Measurements from ENCODE around the gene TRIM75. TPM values are rescaled to one million over a fixed set of nuclear protein-coding genes. Genes with fewer than 3 reads are reported as not detected.

TRIM75 gene
- total RNA-seq, 2 donors from 2014 or later: not detected

DNA sequence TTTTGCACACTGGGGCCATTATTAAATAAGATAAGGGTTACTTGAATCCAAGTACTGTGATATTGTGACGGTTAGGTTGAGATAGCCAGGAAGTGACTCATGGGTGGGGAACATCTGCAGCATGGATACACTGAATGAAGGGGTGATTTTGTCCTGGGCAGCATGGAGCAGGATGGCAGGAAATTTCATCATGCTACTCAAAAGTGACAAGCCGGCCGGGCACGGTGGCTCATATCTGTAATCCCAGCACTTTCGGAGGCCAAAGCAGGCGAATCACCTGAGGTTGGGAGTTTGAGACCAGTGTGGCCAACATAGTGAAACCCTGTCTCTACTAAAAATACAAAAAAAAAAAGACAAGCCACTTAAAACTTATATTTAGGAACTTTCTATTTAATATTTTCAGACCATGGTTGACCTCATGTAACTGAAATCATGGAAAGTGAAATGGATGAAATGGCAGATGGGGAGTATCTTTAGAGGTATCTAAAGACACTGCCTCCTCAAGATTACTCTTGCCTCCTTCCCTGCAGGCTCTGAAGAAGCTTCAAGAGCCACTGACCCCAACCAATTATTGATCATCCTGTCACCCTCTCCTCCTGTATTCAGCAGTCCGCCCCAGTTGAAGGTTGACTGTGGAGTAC, 25.8 kb upstream of the TRIM75 start:
- Histone ChIP-seq H3K9me3 (no peaks in the 10 kb centered on the region), H3K4me1 (no peaks in the 10 kb centered on the region), H3K36me3 (no peaks in the 10 kb centered on the region), H3K27ac (no peak overlapping the region), H3K27me3 (no peaks in the 10 kb centered on the region), H3K9ac (ENCODE audit: low read depth in 2 of 2, low read length in 2 of 2) (no peak overlapping the region), H3K4me3 (no peak overlapping the region)
- DNase-seq: no peak
- no peak for TF ChIP-seq CTCF (IDR thresholded peaks at IDR 0.05)
- intact Hi-C loops (cut with DNase I): no loop called here

- H3K4me1 ChIP-seq: no peaks in the 10 kb centered on the region
- no peaks in the 10 kb centered on the region for H3K36me3 ChIP-seq
- no peak for DNase-seq
- H3K4me3 ChIP-seq: no peak within 1 kb of the TSS
- H3K27ac ChIP-seq: no peak within 1 kb of the TSS
- intact Hi-C loops (cut with DNase I): no loop called here
- H3K9me3 ChIP-seq: no peaks in the 10 kb centered on the region
- TF ChIP-seq CTCF (IDR thresholded peaks at IDR 0.05): no peak
- no peak within 1 kb of the TSS for H3K9ac ChIP-seq (ENCODE audit: low read depth in 2 of 2, low read length in 2 of 2)
- no peaks in the 10 kb centered on the region for H3K27me3 ChIP-seq
Measured at GRCh38 chr4:165031436-165032211, 22.0 kb upstream of the TRIM75 start, which contains the start of gene TRIM60. TRIM60 (plus strand) TSS chr4:165031999; CDS start chr4:165040073, 8,074 bp downstream.

DNA sequence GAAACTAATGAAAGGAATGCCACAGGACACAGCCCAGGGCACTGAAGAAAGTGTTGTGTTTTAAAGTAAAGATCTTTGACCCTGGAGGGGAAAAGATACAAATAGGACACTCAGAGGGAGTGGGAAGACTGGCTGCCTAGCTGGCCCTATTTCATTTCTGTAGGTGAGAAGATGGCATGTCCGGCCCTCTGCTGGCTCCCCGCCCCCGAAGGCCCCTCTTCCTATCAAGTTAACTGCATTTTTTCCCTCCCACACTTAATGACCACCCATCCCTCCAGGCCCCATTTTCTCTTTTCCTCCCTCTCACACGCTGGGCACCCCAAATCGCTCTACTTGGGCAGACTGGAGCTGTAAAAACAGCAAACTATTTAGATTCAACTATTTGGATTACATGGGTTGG, 5.5 kb upstream of the TRIM75 start:
- no peak for DNase-seq

GRCh38 chr4:165052627-165053026, 1.0 kb upstream of the TRIM75 start:
- DNase-seq: no peak
- intact Hi-C loops (cut with DNase I): no loop called here
- TF ChIP-seq CTCF (IDR thresholded peaks at IDR 0.05): no peak

More for the DNA sequence above, 5.5 kb upstream of the TRIM75 start:
- no peaks in the 10 kb centered on the region for H3K4me1 ChIP-seq
- H3K4me3 ChIP-seq: no peak overlapping the region
- no peak overlapping the region for H3K27ac ChIP-seq
- H3K9ac ChIP-seq (ENCODE audit: low read depth in 2 of 2, low read length in 2 of 2): no peak overlapping the region
- TF ChIP-seq CTCF (IDR thresholded peaks at IDR 0.05): no peak
- intact Hi-C loops (cut with DNase I): no loop called here
- H3K9me3 ChIP-seq: no peaks in the 10 kb centered on the region
- no peaks in the 10 kb centered on the region for H3K27me3 ChIP-seq
- H3K36me3 ChIP-seq: no peaks in the 10 kb centered on the region

DNA sequence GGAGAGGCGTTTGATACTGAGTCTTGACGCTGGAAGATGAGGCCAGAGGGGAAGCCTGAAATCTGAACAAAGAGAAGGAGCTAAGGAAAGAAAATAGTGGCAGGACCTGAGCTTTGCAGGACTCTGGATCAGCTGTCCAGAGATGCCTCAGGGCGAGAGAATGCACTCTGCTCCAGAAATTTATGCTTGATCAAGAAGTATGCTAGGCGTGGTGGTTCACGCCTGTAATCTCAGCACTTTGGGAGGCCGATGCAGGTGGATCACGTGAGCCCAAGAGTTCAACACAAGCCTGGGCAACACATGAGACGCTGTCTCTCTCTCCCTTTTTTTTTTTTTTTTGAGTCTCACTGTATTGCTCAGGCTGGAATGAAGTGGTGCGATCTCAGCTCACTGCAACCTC, 1.9 kb downstream of the TRIM75 start:
- intact Hi-C loops (cut with DNase I): no loop called here
- no peaks in the 10 kb centered on the region for H3K36me3 ChIP-seq
- no peak overlapping the region for H3K9ac ChIP-seq (ENCODE audit: low read depth in 2 of 2, low read length in 2 of 2)
- no peak for TF ChIP-seq CTCF (IDR thresholded peaks at IDR 0.05)
- no peaks in the 10 kb centered on the region for H3K27me3 ChIP-seq
- H3K9me3 ChIP-seq: no peaks in the 10 kb centered on the region
- no peak overlapping the region for H3K27ac ChIP-seq
- no peak for DNase-seq
- no peaks in the 10 kb centered on the region for H3K4me1 ChIP-seq
- no peak overlapping the region for H3K4me3 ChIP-seq

More at GRCh38 chr4:165052627-165053026, 1.0 kb upstream of the TRIM75 start:
- no peak overlapping the region for H3K9ac ChIP-seq (ENCODE audit: low read depth in 2 of 2, low read length in 2 of 2)
- H3K27ac ChIP-seq: no peak overlapping the region
- no peak overlapping the region for H3K4me3 ChIP-seq
- no peaks in the 10 kb centered on the region for H3K4me1 ChIP-seq
- no peaks in the 10 kb centered on the region for H3K27me3 ChIP-seq
- H3K9me3 ChIP-seq: no peaks in the 10 kb centered on the region
- no peaks in the 10 kb centered on the region for H3K36me3 ChIP-seq
